Liver (tissue), 3 donors: ENCODE data around the gene HES4.

ENCODE experiments used
- EGR1 ChIP-seq, 2 donors: IDR thresholded peaks; 2 replicates each; pipeline ENCODE4 v1.6.1; 2016 to 2018; ENCODE audit warnings: antibody characterized with exemption in 2 of 2, low read depth in 2 of 2
- RAD21 ChIP-seq, 2 donors: IDR thresholded peaks; 2 replicates each; pipeline ENCODE4 v1.6.1; 2016; ENCODE audit warnings: antibody characterized with exemption in 2 of 2, mild to moderate bottlenecking in 2 of 2
- SP1 ChIP-seq: IDR thresholded peaks from 2 replicates; pipeline ENCODE4 v1.6.1; 2018; ENCODE audit warnings: antibody characterized with exemption, mild to moderate bottlenecking
- TAF1 ChIP-seq: conservative IDR thresholded peaks from 2 replicates; pipeline ENCODE4 v1.6.1; 2016; ENCODE audit warnings: antibody characterized with exemption, mild to moderate bottlenecking
- TF ChIP-seq, protein P1 (sequence below): fragments of 150-350 bp; IDR thresholded peaks from 2 replicates; pipeline ENCODE4 v1.5.1; 2017; ENCODE audit warnings: improper control_type of control experiment, low read depth, low read length; ENCODE audit not compliant: missing input control
- TF ChIP-seq, protein P2 (sequence below): IDR thresholded peaks from 2 replicates; pipeline ENCODE4 v1.6.1; 2016; ENCODE audit warnings: antibody characterized with exemption
- donor health status: healthy.
- donor health status: healthy.

DNA sequence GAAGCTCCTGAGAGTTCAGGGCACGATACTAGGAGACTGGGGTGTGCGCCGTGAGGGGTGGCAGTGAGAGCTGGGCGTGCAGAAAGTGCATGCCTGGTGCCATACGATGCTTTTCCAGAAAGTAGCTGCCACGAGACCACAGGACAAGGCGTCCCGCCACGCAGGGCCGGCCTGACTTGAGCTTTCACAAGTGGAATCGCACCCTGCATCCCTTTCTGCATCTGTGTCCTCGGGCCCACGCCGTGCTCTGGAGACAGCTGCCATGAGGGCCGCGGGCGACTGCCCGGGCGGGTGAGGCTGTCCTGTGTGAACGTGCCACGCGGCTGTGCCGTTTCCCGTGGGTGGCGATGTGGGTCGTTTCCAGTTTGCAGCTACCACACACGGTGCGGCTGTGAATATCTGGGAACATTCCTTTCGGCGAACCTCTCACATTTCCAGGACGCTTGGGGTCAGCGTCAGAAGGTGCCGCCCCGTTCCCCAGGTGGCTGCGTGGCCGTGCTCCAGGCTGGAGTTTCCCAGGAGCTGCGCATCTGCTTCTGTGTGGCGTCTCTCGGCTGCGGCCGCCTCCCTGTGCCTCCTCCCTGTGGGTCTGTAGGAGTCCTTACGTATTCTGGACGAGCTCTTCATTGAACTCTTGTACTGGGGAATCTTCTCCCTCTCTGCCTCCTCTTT lies 17.0 kb downstream of the HES4 start:
- TF ChIP-seq, protein P1, sequence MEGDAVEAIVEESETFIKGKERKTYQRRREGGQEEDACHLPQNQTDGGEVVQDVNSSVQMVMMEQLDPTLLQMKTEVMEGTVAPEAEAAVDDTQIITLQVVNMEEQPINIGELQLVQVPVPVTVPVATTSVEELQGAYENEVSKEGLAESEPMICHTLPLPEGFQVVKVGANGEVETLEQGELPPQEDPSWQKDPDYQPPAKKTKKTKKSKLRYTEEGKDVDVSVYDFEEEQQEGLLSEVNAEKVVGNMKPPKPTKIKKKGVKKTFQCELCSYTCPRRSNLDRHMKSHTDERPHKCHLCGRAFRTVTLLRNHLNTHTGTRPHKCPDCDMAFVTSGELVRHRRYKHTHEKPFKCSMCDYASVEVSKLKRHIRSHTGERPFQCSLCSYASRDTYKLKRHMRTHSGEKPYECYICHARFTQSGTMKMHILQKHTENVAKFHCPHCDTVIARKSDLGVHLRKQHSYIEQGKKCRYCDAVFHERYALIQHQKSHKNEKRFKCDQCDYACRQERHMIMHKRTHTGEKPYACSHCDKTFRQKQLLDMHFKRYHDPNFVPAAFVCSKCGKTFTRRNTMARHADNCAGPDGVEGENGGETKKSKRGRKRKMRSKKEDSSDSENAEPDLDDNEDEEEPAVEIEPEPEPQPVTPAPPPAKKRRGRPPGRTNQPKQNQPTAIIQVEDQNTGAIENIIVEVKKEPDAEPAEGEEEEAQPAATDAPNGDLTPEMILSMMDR = no peak
- TF ChIP-seq TAF1 = no peak
- no peak for TF ChIP-seq RAD21 (IDR thresholded peaks at IDR 0.05)
- TF ChIP-seq, protein P2, sequence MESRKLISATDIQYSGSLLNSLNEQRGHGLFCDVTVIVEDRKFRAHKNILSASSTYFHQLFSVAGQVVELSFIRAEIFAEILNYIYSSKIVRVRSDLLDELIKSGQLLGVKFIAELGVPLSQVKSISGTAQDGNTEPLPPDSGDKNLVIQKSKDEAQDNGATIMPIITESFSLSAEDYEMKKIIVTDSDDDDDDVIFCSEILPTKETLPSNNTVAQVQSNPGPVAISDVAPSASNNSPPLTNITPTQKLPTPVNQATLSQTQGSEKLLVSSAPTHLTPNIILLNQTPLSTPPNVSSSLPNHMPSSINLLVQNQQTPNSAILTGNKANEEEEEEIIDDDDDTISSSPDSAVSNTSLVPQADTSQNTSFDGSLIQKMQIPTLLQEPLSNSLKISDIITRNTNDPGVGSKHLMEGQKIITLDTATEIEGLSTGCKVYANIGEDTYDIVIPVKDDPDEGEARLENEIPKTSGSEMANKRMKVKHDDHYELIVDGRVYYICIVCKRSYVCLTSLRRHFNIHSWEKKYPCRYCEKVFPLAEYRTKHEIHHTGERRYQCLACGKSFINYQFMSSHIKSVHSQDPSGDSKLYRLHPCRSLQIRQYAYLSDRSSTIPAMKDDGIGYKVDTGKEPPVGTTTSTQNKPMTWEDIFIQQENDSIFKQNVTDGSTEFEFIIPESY = no peak
- no peak for TF ChIP-seq SP1
- no peak for TF ChIP-seq EGR1 (IDR thresholded peaks at IDR 0.05; ENCODE audit: low read depth in 2 of 2)
